Fibroblast of lung (primary cell): Measurements from ENCODE around the gene RAB31.

Experiments used
- EZH2 ChIP-seq: IDR thresholded peaks from 2 replicates; pipeline ENCODE4 v1.5.1; 2012; ENCODE audit warnings: low read length, control low read depth, mild to moderate bottlenecking; ENCODE audit errors: missing control alignments
- TF ChIP-seq, protein P1 (sequence below), 2 donors: IDR thresholded peaks in 1 of 2; conservative IDR thresholded peaks in 1 of 2; 1 replicate in 1 of 2; 2 replicates in 1 of 2; pipeline ENCODE4 v1.5.1; 2011 to 2012; ENCODE audit warnings: low read length in 2 of 2, control low read depth in 1 of 2, inconsistent platforms in 1 of 2, low read depth in 1 of 2, mild to moderate bottlenecking in 1 of 2

DNA sequence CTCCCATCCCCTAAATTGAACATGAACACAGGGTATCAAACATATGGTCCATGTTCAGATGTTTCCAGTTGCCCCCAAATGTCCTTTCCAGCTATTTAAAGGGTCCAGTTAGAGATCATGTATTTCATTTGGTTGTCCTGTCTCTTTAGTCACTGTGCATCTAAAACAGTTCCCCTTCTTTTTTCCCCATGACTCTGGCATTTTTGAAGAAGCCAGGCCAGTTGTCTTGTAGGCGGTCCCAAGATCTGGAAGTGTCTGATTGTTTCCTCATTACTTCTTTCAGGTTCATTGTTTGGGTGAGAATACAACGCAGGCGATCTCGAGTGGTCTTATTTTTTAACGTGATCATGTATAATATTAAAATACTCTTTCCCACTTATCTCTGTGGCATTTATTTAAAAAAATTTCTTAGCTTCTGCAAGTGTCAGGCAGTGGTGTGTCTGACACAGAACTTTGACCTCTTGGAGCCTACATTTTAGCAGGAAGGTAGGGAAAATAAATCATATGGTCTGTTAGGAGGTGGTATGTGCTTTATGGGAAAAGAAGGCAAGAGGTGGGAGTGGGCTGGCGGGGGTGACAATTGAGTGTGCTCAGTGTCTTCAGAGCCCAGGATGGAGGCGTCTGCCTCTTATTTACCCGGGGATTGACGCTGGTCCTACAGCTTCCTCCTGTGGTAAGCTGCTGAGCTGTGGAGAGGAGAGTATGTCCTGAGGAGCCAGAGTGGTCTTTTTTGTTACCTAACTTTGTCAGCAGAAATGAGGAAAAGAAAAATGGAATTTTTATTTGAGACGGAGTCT is 8.1 kb downstream of the RAB31 start:
- TF ChIP-seq, protein P1, sequence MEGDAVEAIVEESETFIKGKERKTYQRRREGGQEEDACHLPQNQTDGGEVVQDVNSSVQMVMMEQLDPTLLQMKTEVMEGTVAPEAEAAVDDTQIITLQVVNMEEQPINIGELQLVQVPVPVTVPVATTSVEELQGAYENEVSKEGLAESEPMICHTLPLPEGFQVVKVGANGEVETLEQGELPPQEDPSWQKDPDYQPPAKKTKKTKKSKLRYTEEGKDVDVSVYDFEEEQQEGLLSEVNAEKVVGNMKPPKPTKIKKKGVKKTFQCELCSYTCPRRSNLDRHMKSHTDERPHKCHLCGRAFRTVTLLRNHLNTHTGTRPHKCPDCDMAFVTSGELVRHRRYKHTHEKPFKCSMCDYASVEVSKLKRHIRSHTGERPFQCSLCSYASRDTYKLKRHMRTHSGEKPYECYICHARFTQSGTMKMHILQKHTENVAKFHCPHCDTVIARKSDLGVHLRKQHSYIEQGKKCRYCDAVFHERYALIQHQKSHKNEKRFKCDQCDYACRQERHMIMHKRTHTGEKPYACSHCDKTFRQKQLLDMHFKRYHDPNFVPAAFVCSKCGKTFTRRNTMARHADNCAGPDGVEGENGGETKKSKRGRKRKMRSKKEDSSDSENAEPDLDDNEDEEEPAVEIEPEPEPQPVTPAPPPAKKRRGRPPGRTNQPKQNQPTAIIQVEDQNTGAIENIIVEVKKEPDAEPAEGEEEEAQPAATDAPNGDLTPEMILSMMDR (conservative IDR thresholded peaks at IDR 0.05 in 1 of 2, IDR thresholded peaks at IDR 0.05 in 1 of 2; ENCODE audit: low read depth in 1 of 2, low read length in 2 of 2), result no peak
- TF ChIP-seq EZH2, result no peak
